GM18498 (cell line): ENCODE results near the gene CLK3.
"Not testable (repeated sequence)": the region's sequence is repeated elsewhere in the genome, so short reads cannot be mapped to it uniquely, and the experiment has no call there.

Source experiments
- ATAC-seq: cut with Tn5 transposase; IDR thresholded peaks from one replicate; pipeline ENCODE4 v1.9.1; 2021; ENCODE audit warnings: mild to moderate bottlenecking, moderate library complexity; ENCODE audit not compliant: unreplicated experiment

CLK3 gene

GRCh38 chr15:74615508-74616365 lies at the start of gene CLK3:
CLK3 (plus strand) TSS chr15:74615836; CDS start chr15:74619197, 3,361 bp downstream.
- ATAC-seq: peak; percentile 83

GRCh38 chr15:74568594-74568993 lies 47.0 kb upstream of the CLK3 start:
- ATAC-seq: no peak

- no peak for ATAC-seq
Observed at GRCh38 chr15:74569731-74570070, 45.9 kb upstream of the CLK3 start.

GRCh38 chr15:74571191-74571590 lies 44.4 kb upstream of the CLK3 start:
- ATAC-seq: no peak

GRCh38 chr15:74573987-74574386 lies 41.6 kb upstream of the CLK3 start:
- no peak for ATAC-seq

GRCh38 chr15:74578496-74578994 lies 37.1 kb upstream of the CLK3 start:
- no peak for ATAC-seq

GRCh38 chr15:74579001-74579400 lies 36.6 kb upstream of the CLK3 start:
- no peak for ATAC-seq

GRCh38 chr15:74580538-74581350 lies 34.9 kb upstream of the CLK3 start:
- no peak for ATAC-seq

GRCh38 chr15:74584204-74584603 lies 31.4 kb upstream of the CLK3 start:
- ATAC-seq: no peak

GRCh38 chr15:74584779-74585178 lies 30.9 kb upstream of the CLK3 start:
- no peak for ATAC-seq

- no peak for ATAC-seq
Observed at GRCh38 chr15:74585191-74585590, 30.4 kb upstream of the CLK3 start.

GRCh38 chr15:74585857-74586256 lies 29.8 kb upstream of the CLK3 start:
- no peak for ATAC-seq

GRCh38 chr15:74589826-74590225 lies 25.8 kb upstream of the CLK3 start:
- no peak for ATAC-seq

GRCh38 chr15:74592222-74592621 lies 23.4 kb upstream of the CLK3 start:
- ATAC-seq: no peak

- no peak for ATAC-seq
Observed at GRCh38 chr15:74593122-74593521, 22.5 kb upstream of the CLK3 start.

GRCh38 chr15:74594455-74594854 lies 21.2 kb upstream of the CLK3 start:
- no peak for ATAC-seq

GRCh38 chr15:74595271-74595670 lies 20.4 kb upstream of the CLK3 start:
- ATAC-seq: no peak

GRCh38 chr15:74596736-74597135 lies 18.9 kb upstream of the CLK3 start:
- not testable (repeated sequence) for ATAC-seq

- ATAC-seq: not testable (repeated sequence)
Observed at GRCh38 chr15:74597146-74597705, 18.4 kb upstream of the CLK3 start.

- ATAC-seq: peak; percentile 92
Observed at GRCh38 chr15:74598126-74598842, 17.4 kb upstream of the CLK3 start.

- ATAC-seq: no peak
Observed at GRCh38 chr15:74599156-74599555, 16.5 kb upstream of the CLK3 start.
